GM12878 (cell line): ENCODE measurements around the gene RASGRP2. TPM values are rescaled to one million over a fixed set of nuclear protein-coding genes. Genes with fewer than 3 reads are reported as not detected.

Source experiments
- ATAC-seq: fragments of 200-7000 bp; cut with Tn5 transposase; 3 replicates; pipeline ENCODE4 v1.9.1; 2020; ENCODE audit warnings: mild to moderate bottlenecking, moderate library complexity
- BruUV-seq: library from RNA; stranded (reverse); fragments of 400-500 nt; replicated peaks from 2 replicates; lab custom pipeline; 2021; lab: Mats Ljungman, UMichigan
- CTCF ChIA-PET: fragments of 300-600 bp; sonication (Branson Sonifier 250); formaldehyde crosslinking; extraction: SDS; loops from one replicate; lab custom pipeline; 2021; ENCODE audit warnings: inconsistent platforms; lab: Yijun Ruan, JAX
- POLR2A ChIA-PET: fragments of 350-600 bp; formaldehyde crosslinking; extraction: SDS; loops from one replicate; lab custom pipeline; 2021; ENCODE audit warnings: inconsistent platforms; lab: Charles Lee
- RAD21 ChIA-PET: fragments of 300-600 bp; sonication (Branson Sonifier 250); formaldehyde crosslinking; loops from one replicate; lab custom pipeline; 2023; ENCODE audit warnings: antibody characterized with exemption; ENCODE audit not compliant: unreplicated experiment; lab: Charles Lee
- SMC1A ChIA-PET: fragments of 300-600 bp; sonication (Branson Sonifier 250); formaldehyde crosslinking; loops from one replicate; lab custom pipeline; 2023; ENCODE audit not compliant: unreplicated experiment, uncharacterized antibody; lab: Charles Lee
- DNase-seq: peaks from one replicate; pipeline ENCODE4 v3.0.0-alpha.2; 2011; ENCODE audit warnings: low read depth, low spot score
- FAIRE-seq: peaks from 3 replicates; lab custom pipeline; 2011; peaks lifted over from hg19 to GRCh38; lab: Jason Lieb, UNC
- H2AFZ ChIP-seq: 2 replicates; pipeline ENCODE4 v1.6.0; 2011; ENCODE audit warnings: low read depth, low read length, control low read depth; ENCODE audit not compliant: control insufficient read depth
- H3K27ac ChIP-seq: 2 replicates; pipeline ENCODE4 v1.5.1; 2011; ENCODE audit warnings: control low read depth; ENCODE audit not compliant: control insufficient read depth, insufficient read depth
- H3K27me3 ChIP-seq, 2 experiments: replicated peaks in 1 of 2; 2 replicates each; pipeline versions ENCODE4 v1.6.0 to v1.6.1; 2011; ENCODE audit warnings: low read length in 1 of 2; ENCODE audit not compliant: control insufficient read depth in 2 of 2, insufficient read depth in 2 of 2
- H3K36me3 ChIP-seq, 2 experiments: 2 replicates each; pipeline ENCODE4 v1.5.1; 2011; ENCODE audit warnings: low read length in 1 of 2; ENCODE audit not compliant: control insufficient read depth in 2 of 2, insufficient read depth in 2 of 2
- H3K4me1 ChIP-seq: 2 replicates; pipeline ENCODE4 v1.6.1; 2011; ENCODE audit warnings: mild to moderate bottlenecking, low read length, moderate library complexity, mixed read lengths; ENCODE audit not compliant: control insufficient read depth, insufficient read depth
- H3K4me2 ChIP-seq: 2 replicates; pipeline ENCODE4 v1.6.0; 2011; ENCODE audit warnings: control low read depth; ENCODE audit not compliant: control insufficient read depth, insufficient read depth
- H3K4me3 ChIP-seq: fragments of 200-600 bp; sonication (generic); 2 replicates; pipeline ENCODE4 v1.5.1; 2016
- H3K79me2 ChIP-seq: 2 replicates; pipeline ENCODE4 v1.6.0; 2011; ENCODE audit warnings: low read length; ENCODE audit not compliant: control insufficient read depth, insufficient read depth
- H3K9ac ChIP-seq: 2 replicates; pipeline ENCODE4 v1.8.0; 2011; ENCODE audit warnings: low read length, control low read depth, mixed read lengths; ENCODE audit not compliant: control insufficient read depth, insufficient read depth
- H3K9me3 ChIP-seq: replicated peaks from 3 replicates; pipeline ENCODE4 v1.5.1; 2011; ENCODE audit warnings: mild to moderate bottlenecking, low read length; ENCODE audit not compliant: control insufficient read depth, insufficient read depth
- H4K20me1 ChIP-seq: 2 replicates; pipeline ENCODE4 v1.6.0; 2011; ENCODE audit not compliant: control insufficient read depth, insufficient read depth
- ATF3 ChIP-seq: IDR thresholded peaks from 2 replicates; pipeline ENCODE4 v1.6.1; 2011; ENCODE audit warnings: low read depth, mild to moderate bottlenecking, low read length, moderate library complexity, borderline replicate concordance; ENCODE audit errors: extremely low read depth
- FOXK2 ChIP-seq: fragments of 450-650 bp; IDR thresholded peaks from 2 replicates; pipeline ENCODE4 v1.6.1; 2017; ENCODE audit warnings: mild to moderate bottlenecking, moderate library complexity
- HCFC1 ChIP-seq: fragments of 150-350 bp; IDR thresholded peaks from 2 replicates; pipeline ENCODE4 v1.6.1; 2014; ENCODE audit warnings: low read length
- HDGF ChIP-seq: fragments of 450-650 bp; IDR thresholded peaks from 2 replicates; pipeline ENCODE4 v1.6.1; 2016; ENCODE audit warnings: antibody characterized with exemption
- LARP7 ChIP-seq: fragments of 450-650 bp; IDR thresholded peaks from 2 replicates; pipeline ENCODE4 v1.6.1; 2017; ENCODE audit warnings: mild to moderate bottlenecking
- MTA3 ChIP-seq: IDR thresholded peaks from 2 replicates; pipeline ENCODE4 v1.6.1; 2012; ENCODE audit warnings: low read length, inconsistent platforms, borderline replicate concordance
- NBN ChIP-seq: fragments of 450-650 bp; IDR thresholded peaks from 2 replicates; pipeline ENCODE4 v1.6.1; 2016
- PAX5 ChIP-seq: IDR thresholded peaks from 2 replicates; pipeline ENCODE4 v1.6.1; 2011; ENCODE audit warnings: low read depth, low read length, borderline replicate concordance
- POLR2AphosphoS5 ChIP-seq: IDR thresholded peaks from 2 replicates; pipeline ENCODE4 v1.6.1; 2011; ENCODE audit warnings: mild to moderate bottlenecking, low read length, inconsistent platforms
- PRDM15 ChIP-seq: fragments of 450-650 bp; formaldehyde crosslinking; IDR thresholded peaks from 2 replicates; pipeline ENCODE4 v1.4.0; 2020; ENCODE audit warnings: mild to moderate bottlenecking, moderate library complexity
- RFX5 ChIP-seq: IDR thresholded peaks from 2 replicates; pipeline ENCODE4 v1.6.1; 2011; ENCODE audit warnings: low read depth, low read length, improper control_type of control experiment
- SKIL ChIP-seq: fragments of 450-650 bp; IDR thresholded peaks from 2 replicates; pipeline ENCODE4 v1.6.1; 2017; ENCODE audit warnings: mild to moderate bottlenecking, low read depth, inconsistent platforms; ENCODE audit not compliant: poor library complexity, severe bottlenecking
- SREBF1 ChIP-seq: IDR thresholded peaks from 2 replicates; pipeline ENCODE4 v1.6.1; 2012; ENCODE audit warnings: mild to moderate bottlenecking, low read length
- TAF1 ChIP-seq: IDR thresholded peaks from 2 replicates; pipeline ENCODE4 v1.6.1; 2011; ENCODE audit warnings: mild to moderate bottlenecking, low read depth, low read length, borderline replicate concordance
- TARDBP ChIP-seq: IDR thresholded peaks from 2 replicates; pipeline ENCODE4 v1.6.1; 2016; ENCODE audit warnings: borderline replicate concordance
- TCF12 ChIP-seq: IDR thresholded peaks from 2 replicates; pipeline ENCODE4 v1.6.1; 2011; ENCODE audit warnings: low read depth, mild to moderate bottlenecking, low read length
- YY1 ChIP-seq: IDR thresholded peaks from 2 replicates; pipeline ENCODE4 v1.6.1; 2011; ENCODE audit warnings: low read depth, mild to moderate bottlenecking, low read length
- ZNF384 ChIP-seq: IDR thresholded peaks from 2 replicates; pipeline ENCODE4 v1.6.1; 2012; ENCODE audit warnings: low read depth, mild to moderate bottlenecking, low read length, improper control_type of control experiment, borderline replicate concordance
- WGBS: methylation state at CpG from one replicate; pipeline ENCODE4 v1.1.6; 2016; ENCODE audit warnings: low lambda C conversion rate; ENCODE audit not compliant: insufficient replicate concordance, insufficient coverage; ENCODE audit errors: missing lambda C conversion rate; 5-methylcytosine and 5-hydroxymethylcytosine counted together
- in situ Hi-C: fragments of 300-500 bp; cut with MboI; formaldehyde crosslinking; loops from 9 replicates; pipeline ENCODE4 v1.14.3; 2018; ENCODE audit warnings: mixed read lengths
- intact Hi-C: fragments of 100-400 bp; cut with micrococcal nuclease; formaldehyde crosslinking; loops from one replicate; pipeline ENCODE4 v1.14.2; 2022; ENCODE audit not compliant: unreplicated experiment
- polyA plus RNA-seq, 11 experiments: library from polyadenylated mRNA; depleted of rRNA in 4 of 11; unstranded in 6 of 11; stranded (reverse) in 5 of 11; fragments of >200 nt; fragmentation: Nextera tagmentation in 4 of 11; fragmentation: Illumina TruSeq in 1 of 11; extraction: Ambion mirVana in 4 of 11; extraction: Trizol in 1 of 11; gene quantifications; 1 replicate in 1 of 11; 2 replicates in 10 of 11; pipeline versions ENCODE4 v1.2.1 to v1.2.3, GENCODE V29; 2011 to 2016; ENCODE audit warnings: inconsistent platforms in 2 of 11, missing spikeins in 2 of 11, low read depth in 1 of 11
- total RNA-seq, 4 experiments: library from RNA; depleted of rRNA in 3 of 4; stranded (reverse); fragments of >200 nt in 3 of 4; fragmentation: Illumina TruSeq in 1 of 4; extraction: Trizol in 1 of 4; gene quantifications; 2 replicates each; pipeline versions ENCODE4 v1.2.1 to v1.2.3, GENCODE V29; 2013 to 2021

Gene RASGRP2
- total and polyA plus RNA-seq, 10 of the 15 experiments (the other 5 are each of a cell fraction or from before 2014, with no cell fraction given): 0.26 to 9.0 (median 5.4) TPM

GRCh38 chr11:64777449-64778222, 33.7 kb upstream of the RASGRP2 start:
- Histone ChIP-seq H3K4me2 (peak overlapping the region; percentile 96), H3K9me3 (no peaks in the 10 kb centered on the region; the same call in 2 of the 3 replicates), H2AFZ (no peak overlapping the region), H3K4me3 (peak overlapping the region; percentile 80), H3K4me1 (peaks cover 35% of the 10 kb centered on the region), H3K79me2 (peaks cover 49% of the 10 kb centered on the region), H4K20me1 (peaks cover 16% of the 10 kb centered on the region), H3K36me3 (peaks cover 7 to 39% of the 10 kb centered on the region in 2 experiments), H3K27ac (peak overlapping the region; percentile 86), H3K27me3 (no peaks in the 10 kb centered on the region), H3K9ac (peak overlapping the region; percentile 95)
- in situ Hi-C loops: no loop called here
- intact Hi-C loops: loop anchor here (10.0 kb wide), 1 partner anchor 337 kb away; the partner anchor contains the start of genes TM7SF2 and ZNHIT2
- BruUV-seq: no TSS peak
- peak; percentile 4 for ATAC-seq
- WGBS: 2% methylated on average over 50 of the region's 98 CpGs
- ChIA-PET CTCF (interaction anchor here (1.4 to 3.3 kb wide), 4 partner anchors 23 to 89 kb away, joined by 3 to 18 read pairs (median 8); partner anchors contain the start of gene RASGRP2), POLR2A (interaction anchor here (0.6 to 2.0 kb wide), 6 partner anchors 23 to 104 kb away, joined by 3 to 5 read pairs (median 3); no protein-coding TSS in a partner anchor), RAD21 (interaction anchor here (1.8 kb wide), 1 partner anchor 127 kb away, joined by 4 read pairs; no protein-coding TSS in a partner anchor), SMC1A (interaction anchor here (1.4 to 2.2 kb wide), 3 partner anchors 14 to 272 kb away, joined by 3 to 8 read pairs (median 6); partner anchors contain the start of gene RASGRP2)
- no peak for FAIRE-seq
- DNase-seq: no peak
- TF ChIP-seq ATF3: no peak
- 0 out of 2 replicates have a peak, but pooled peaks have one; percentile 20 for TF ChIP-seq NBN
- TF ChIP-seq SKIL: no peak
- 0 out of 2 replicates have a peak, but pooled peaks have one; percentile 26 for TF ChIP-seq HCFC1
- TF ChIP-seq ZNF384: no peak
- no peak for TF ChIP-seq PRDM15 (CRISPR knock-in tag)
- TF ChIP-seq HDGF: peak; percentile 85; the same call in 1 of the 2 replicates
- TF ChIP-seq PAX5: no peak
- TF ChIP-seq TARDBP: no peak
- TF ChIP-seq TCF12: no peak
- TF ChIP-seq RFX5: no peak
- peak; percentile 80 for TF ChIP-seq POLR2AphosphoS5
- TF ChIP-seq LARP7: peak; percentile 44; the same call in 1 of the 2 replicates
- TF ChIP-seq MTA3: no peak
- TF ChIP-seq FOXK2: no peak
- TF ChIP-seq SREBF1: no peak
- TF ChIP-seq TAF1: peak; percentile 51; the same call in 1 of the 2 replicates
- TF ChIP-seq YY1: 0 out of 2 replicates have a peak, but pooled peaks have one; percentile 1
